ENCODE results near the gene HIVEP1. TPM values are rescaled to one million over a fixed set of nuclear protein-coding genes. Genes with fewer than 3 reads are reported as not detected.

The HIVEP1 gene
- total RNA-seq, 1 experiment from 2014 or later, result 16.7 TPM

- no peak overlapping the region for H3K4me3 ChIP-seq (ENCODE audit: low read depth in 2 of 2, low read length in 2 of 2)
- ChIA-PET POLR2A (no interaction called here), CTCF (no interaction called here)
- H3K36me3 ChIP-seq (ENCODE audit: control insufficient read depth, insufficient read depth, low read length), result no peaks in the 10 kb centered on the region
- intact Hi-C loops (cut with micrococcal nuclease; ENCODE audit: unreplicated experiment) (no loop called here), in situ Hi-C loops (cut with HindIII; ENCODE audit: low pct_unique_long_range_greater_than_20kb, low sequenced_read_pairs) (no loop called here)
- ATAC-seq, result no peak
- TF ChIP-seq SIN3A (IDR thresholded peaks at IDR 0.05; ENCODE audit: borderline replicate concordance, insufficient read depth, low read depth, low read length) (no peak), POLR2AphosphoS5 (IDR thresholded peaks at IDR 0.05; ENCODE audit: low read depth, low read length) (no peak), TCF7L2 (IDR thresholded peaks at IDR 0.05; ENCODE audit: low read depth, low read length) (no peak), CTCF (IDR thresholded peaks at IDR 0.05) (no peak), REST (IDR thresholded peaks at IDR 0.05; ENCODE audit: insufficient read depth in 1 of 2, low read depth in 2 of 2, low read length in 1 of 2) (no peak)
- no peaks in the 10 kb centered on the region for H3K27me3 ChIP-seq (ENCODE audit: control insufficient read depth, insufficient read depth, low read length)
- no peaks in the 10 kb centered on the region for H3K4me1 ChIP-seq (ENCODE audit: control insufficient read depth, insufficient read depth, low read length)
- no peak for DNase-seq (ENCODE audit: low read depth, low spot score)
- no TSS peak for BruUV-seq (replicated peaks)
- H3K9me3 ChIP-seq (ENCODE audit: control insufficient read depth, insufficient read depth, low read depth, low read length), result no peaks in the 10 kb centered on the region
- H3K27ac ChIP-seq (ENCODE audit: low read length), result no peak overlapping the region
Observed at GRCh38 chr6:12078014-12078413, 65.9 kb downstream of the HIVEP1 start.

DNA sequence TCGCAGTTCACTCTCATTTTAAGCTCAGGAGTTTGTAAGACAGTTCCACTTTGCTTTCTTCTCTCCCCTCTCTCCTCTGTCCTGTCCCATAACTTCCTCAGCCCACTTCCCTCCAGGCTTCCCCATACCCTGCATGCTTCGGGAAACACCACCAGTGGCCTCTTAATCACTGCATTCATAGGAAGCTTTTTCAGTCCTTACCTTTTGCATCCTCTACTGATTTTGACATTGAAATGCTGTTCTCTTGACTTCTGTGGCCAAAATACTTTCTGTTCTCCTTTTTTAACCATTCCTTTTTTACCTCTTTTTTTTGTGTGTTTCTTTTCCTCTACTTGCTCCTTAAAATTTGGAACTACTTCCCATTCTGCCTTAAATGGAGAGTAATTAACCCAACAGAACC lies 69.7 kb downstream of the HIVEP1 start:
- POLR2A ChIA-PET, result no interaction called here
- CTCF ChIA-PET, result no interaction called here
- H3K27ac ChIP-seq (ENCODE audit: low read length), result no peak overlapping the region
- H3K4me3 ChIP-seq (ENCODE audit: low read depth in 2 of 2, low read length in 2 of 2), result no peak overlapping the region
- H3K4me1 ChIP-seq (ENCODE audit: control insufficient read depth, insufficient read depth, low read length), result 0 out of 2 replicates have a peak, but pooled peaks cover 4% of the 10 kb centered on the region
- DNase-seq (ENCODE audit: low read depth, low spot score) (no peak), ATAC-seq (no peak)
- no peaks in the 10 kb centered on the region for H3K27me3 ChIP-seq (ENCODE audit: control insufficient read depth, insufficient read depth, low read length)
- BruUV-seq (replicated peaks), result no TSS peak
- no peaks in the 10 kb centered on the region for H3K36me3 ChIP-seq (ENCODE audit: control insufficient read depth, insufficient read depth, low read length)
- intact Hi-C loops (cut with micrococcal nuclease; ENCODE audit: unreplicated experiment), result no loop called here
- no peak for TF ChIP-seq CTCF (IDR thresholded peaks at IDR 0.05)
- TF ChIP-seq POLR2AphosphoS5 (IDR thresholded peaks at IDR 0.05; ENCODE audit: low read depth, low read length), result no peak
- TF ChIP-seq SIN3A (IDR thresholded peaks at IDR 0.05; ENCODE audit: borderline replicate concordance, insufficient read depth, low read depth, low read length), result no peak
- no peak for TF ChIP-seq TCF7L2 (IDR thresholded peaks at IDR 0.05; ENCODE audit: low read depth, low read length)
- TF ChIP-seq REST (IDR thresholded peaks at IDR 0.05; ENCODE audit: insufficient read depth in 1 of 2, low read depth in 2 of 2, low read length in 1 of 2), result no peak
- no peaks in the 10 kb centered on the region for H3K9me3 ChIP-seq (ENCODE audit: control insufficient read depth, insufficient read depth, low read depth, low read length)
- in situ Hi-C loops (cut with HindIII; ENCODE audit: low pct_unique_long_range_greater_than_20kb, low sequenced_read_pairs), result no loop called here

Data from Panc1 (cell line).